Skin epidermis (tissue), 12 donors: Measurements from ENCODE around the gene LYZL4.

Experiments used
- H3K27ac ChIP-seq, 21 experiments: fragments of 200-600 bp; sonication (generic) in 11 of 21; one replicate each; pipeline ENCODE4 v1.5.0; 2020; ENCODE audit warnings: mild to moderate bottlenecking in 3 of 21, inconsistent platforms in 2 of 21, moderate library complexity in 2 of 21
- H3K4me3 ChIP-seq, 7 experiments: fragments of 200-600 bp; sonication (generic) in 2 of 7; one replicate each; pipeline ENCODE4 v1.5.0; 2020; ENCODE audit warnings: inconsistent platforms in 2 of 7, mild to moderate bottlenecking in 2 of 7, moderate library complexity in 1 of 7

Gene LYZL4

GRCh38 chr3:42410370-42411131 is at the start of gene LYZL4:
Gene LYZL4, minus strand, starts transcription at chr3:42410610. Its CDS starts 3,359 bp downstream, at chr3:42407251.
- no peak within 1 kb of the TSS for H3K4me3 ChIP-seq

GRCh38 chr3:42459151-42459550 is 48.7 kb upstream of the LYZL4 start:
- Histone ChIP-seq H3K4me3 (no peak overlapping the region), H3K27ac (no peak overlapping the region)

More at GRCh38 chr3:42410370-42411131, at the start of gene LYZL4:
- no peak within 1 kb of the TSS for H3K27ac ChIP-seq

- H3K27ac ChIP-seq, result no peak overlapping the region
Observed at GRCh38 chr3:42456211-42456610, 45.8 kb upstream of the LYZL4 start.

GRCh38 chr3:42451546-42452230 is 41.3 kb upstream of the LYZL4 start:
- Histone ChIP-seq H3K4me3 (no peak overlapping the region), H3K27ac (peak overlapping the region in 10 of 21 experiments; percentile 1 to 66 (median 21))

More at GRCh38 chr3:42456211-42456610, 45.8 kb upstream of the LYZL4 start:
- no peak overlapping the region for H3K4me3 ChIP-seq

GRCh38 chr3:42451116-42451515 is 40.7 kb upstream of the LYZL4 start:
- Histone ChIP-seq H3K27ac (peak overlapping the region in 6 of 21 experiments; percentile 1 to 66 (median 50)), H3K4me3 (no peak overlapping the region)

- H3K4me3 ChIP-seq, result no peak overlapping the region
- H3K27ac ChIP-seq, result no peak overlapping the region
Observed at GRCh38 chr3:42450567-42450966, 40.2 kb upstream of the LYZL4 start.

GRCh38 chr3:42447481-42447880 is 37.1 kb upstream of the LYZL4 start:
- no peak overlapping the region for H3K27ac ChIP-seq
- no peak overlapping the region for H3K4me3 ChIP-seq

GRCh38 chr3:42446111-42447050 is 36.0 kb upstream of the LYZL4 start:
- H3K27ac ChIP-seq, result no peak overlapping the region
- H3K4me3 ChIP-seq, result no peak overlapping the region

- no peak overlapping the region for H3K27ac ChIP-seq
- H3K4me3 ChIP-seq, result no peak overlapping the region
Observed at GRCh38 chr3:42443819-42444436, 33.5 kb upstream of the LYZL4 start.

GRCh38 chr3:42443292-42443691 is 32.9 kb upstream of the LYZL4 start:
- Histone ChIP-seq H3K4me3 (no peak overlapping the region), H3K27ac (no peak overlapping the region)

GRCh38 chr3:42442640-42443039 is 32.2 kb upstream of the LYZL4 start:
- Histone ChIP-seq H3K27ac (no peak overlapping the region), H3K4me3 (no peak overlapping the region)

GRCh38 chr3:42441791-42442190 is 31.4 kb upstream of the LYZL4 start:
- Histone ChIP-seq H3K27ac (no peak overlapping the region), H3K4me3 (no peak overlapping the region)

- Histone ChIP-seq H3K27ac (no peak overlapping the region), H3K4me3 (no peak overlapping the region)
Observed at GRCh38 chr3:42440924-42441323, 30.5 kb upstream of the LYZL4 start.

- H3K4me3 ChIP-seq, result no peak overlapping the region
- no peak overlapping the region for H3K27ac ChIP-seq
Observed at GRCh38 chr3:42439261-42440115, 29.1 kb upstream of the LYZL4 start.

- H3K27ac ChIP-seq, result no peak overlapping the region
Observed at GRCh38 chr3:42438758-42439157, 28.3 kb upstream of the LYZL4 start.

GRCh38 chr3:42438193-42438592 is 27.8 kb upstream of the LYZL4 start:
- Histone ChIP-seq H3K4me3 (no peak overlapping the region), H3K27ac (no peak overlapping the region)

More at GRCh38 chr3:42438758-42439157, 28.3 kb upstream of the LYZL4 start:
- no peak overlapping the region for H3K4me3 ChIP-seq

GRCh38 chr3:42434777-42435380 is 24.5 kb upstream of the LYZL4 start:
- H3K4me3 ChIP-seq, result no peak overlapping the region
- H3K27ac ChIP-seq, result no peak overlapping the region

GRCh38 chr3:42432485-42432884 is 22.1 kb upstream of the LYZL4 start:
- Histone ChIP-seq H3K4me3 (no peak overlapping the region), H3K27ac (no peak overlapping the region)
